ENCODE results near the gene EID3. TPM values are rescaled to one million over a fixed set of nuclear protein-coding genes. Genes with fewer than 3 reads are reported as not detected.

Gene EID3
- total and polyA plus RNA-seq, 4 donors, result 0.17 to 6.4 (median 1.2) TPM

- Histone ChIP-seq H3K4me1 (ENCODE audit: control insufficient read depth in 4 of 4, insufficient read depth in 4 of 4, low read length in 3 of 4) (no peaks in the 10 kb centered on the region), H3K4me3 (ENCODE audit: low read depth in 1 of 3, low read length in 3 of 3) (no peak overlapping the region), H3K9me3 (ENCODE audit: control insufficient read depth in 4 of 4, low read length in 3 of 4) (no peaks in the 10 kb centered on the region), H3K9ac (ENCODE audit: low read depth in 1 of 2, low read length in 2 of 2) (no peak overlapping the region), H3K27me3 (ENCODE audit: control insufficient read depth in 4 of 4, insufficient read depth in 4 of 4, low read length in 3 of 4) (no peaks in the 10 kb centered on the region), H3K36me3 (ENCODE audit: control insufficient read depth in 4 of 4, insufficient read depth in 3 of 4, low read depth in 1 of 4, low read length in 3 of 4) (peaks cover 18 to 51% (median 39%) of the 10 kb centered on the region in 4 donors), H3K27ac (ENCODE audit: low read depth in 1 of 2, low read length in 2 of 2) (no peak overlapping the region)
- 95% methylated on average over 1 of the region's 1 CpG for WGBS
- TF ChIP-seq NR2F2 (IDR thresholded peaks at IDR 0.05), result no peak
- TF ChIP-seq, protein P1, sequence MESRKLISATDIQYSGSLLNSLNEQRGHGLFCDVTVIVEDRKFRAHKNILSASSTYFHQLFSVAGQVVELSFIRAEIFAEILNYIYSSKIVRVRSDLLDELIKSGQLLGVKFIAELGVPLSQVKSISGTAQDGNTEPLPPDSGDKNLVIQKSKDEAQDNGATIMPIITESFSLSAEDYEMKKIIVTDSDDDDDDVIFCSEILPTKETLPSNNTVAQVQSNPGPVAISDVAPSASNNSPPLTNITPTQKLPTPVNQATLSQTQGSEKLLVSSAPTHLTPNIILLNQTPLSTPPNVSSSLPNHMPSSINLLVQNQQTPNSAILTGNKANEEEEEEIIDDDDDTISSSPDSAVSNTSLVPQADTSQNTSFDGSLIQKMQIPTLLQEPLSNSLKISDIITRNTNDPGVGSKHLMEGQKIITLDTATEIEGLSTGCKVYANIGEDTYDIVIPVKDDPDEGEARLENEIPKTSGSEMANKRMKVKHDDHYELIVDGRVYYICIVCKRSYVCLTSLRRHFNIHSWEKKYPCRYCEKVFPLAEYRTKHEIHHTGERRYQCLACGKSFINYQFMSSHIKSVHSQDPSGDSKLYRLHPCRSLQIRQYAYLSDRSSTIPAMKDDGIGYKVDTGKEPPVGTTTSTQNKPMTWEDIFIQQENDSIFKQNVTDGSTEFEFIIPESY (IDR thresholded peaks at IDR 0.05), result no peak
- no peak for DNase-seq (ENCODE audit: low spot score)
Measured at GRCh38 chr12:104340177-104340576, 36.6 kb downstream of the EID3 start.

- Histone ChIP-seq H3K9ac (ENCODE audit: low read depth in 1 of 2, low read length in 2 of 2) (no peak overlapping the region), H3K27ac (ENCODE audit: low read depth in 1 of 2, low read length in 2 of 2) (no peak overlapping the region), H3K36me3 (ENCODE audit: control insufficient read depth in 4 of 4, insufficient read depth in 3 of 4, low read depth in 1 of 4, low read length in 3 of 4) (peaks cover 19 to 54% (median 37%) of the 10 kb centered on the region in 4 donors), H3K27me3 (ENCODE audit: control insufficient read depth in 4 of 4, insufficient read depth in 4 of 4, low read length in 3 of 4) (no peaks in the 10 kb centered on the region), H3K9me3 (ENCODE audit: control insufficient read depth in 4 of 4, low read length in 3 of 4) (no peaks in the 10 kb centered on the region), H3K4me1 (ENCODE audit: control insufficient read depth in 4 of 4, insufficient read depth in 4 of 4, low read length in 3 of 4) (no peaks in the 10 kb centered on the region), H3K4me3 (ENCODE audit: low read depth in 1 of 3, low read length in 3 of 3) (no peak overlapping the region)
- DNase-seq (ENCODE audit: low spot score), result no peak
- TF ChIP-seq, protein P2, sequence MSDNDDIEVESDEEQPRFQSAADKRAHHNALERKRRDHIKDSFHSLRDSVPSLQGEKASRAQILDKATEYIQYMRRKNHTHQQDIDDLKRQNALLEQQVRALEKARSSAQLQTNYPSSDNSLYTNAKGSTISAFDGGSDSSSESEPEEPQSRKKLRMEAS (IDR thresholded peaks at IDR 0.05), result no peak
- no peak for TF ChIP-seq SP1 (IDR thresholded peaks at IDR 0.05)
- TF ChIP-seq RXRA (IDR thresholded peaks at IDR 0.05), result no peak
- TF ChIP-seq TAF1 (conservative IDR thresholded peaks at IDR 0.05), result no peak
- no peak for TF ChIP-seq REST (IDR thresholded peaks at IDR 0.05)
- TF ChIP-seq, protein P1 (IDR thresholded peaks at IDR 0.05), result no peak
- TF ChIP-seq EGR1 (IDR thresholded peaks at IDR 0.05; ENCODE audit: low read depth in 2 of 2), result no peak
- no peak for TF ChIP-seq RAD21 (IDR thresholded peaks at IDR 0.05)
- TF ChIP-seq ATF3 (IDR thresholded peaks at IDR 0.05), result no peak
- TF ChIP-seq FOXA2 (IDR thresholded peaks at IDR 0.05), result no peak
- TF ChIP-seq JUND (IDR thresholded peaks at IDR 0.05), result no peak
- TF ChIP-seq FOXA1 (IDR thresholded peaks at IDR 0.05), result no peak
- no peak for TF ChIP-seq NR2F2 (IDR thresholded peaks at IDR 0.05)
- no peak for TF ChIP-seq YY1 (IDR thresholded peaks at IDR 0.05)
- TF ChIP-seq GABPA (IDR thresholded peaks at IDR 0.05 in 1 of 2, conservative IDR thresholded peaks at IDR 0.05 in 1 of 2), result no peak
- no peak for TF ChIP-seq HNF4A (conservative IDR thresholded peaks at IDR 0.05)
- 94% methylated on average over 6 of the region's 6 CpGs for WGBS
Measured at GRCh38 chr12:104340925-104341611, 37.5 kb downstream of the EID3 start.

Data from liver (tissue), 9 donors.